ENCODE measurements around the gene ITGB8. TPM values are rescaled to one million over a fixed set of nuclear protein-coding genes. Genes with fewer than 3 reads are reported as not detected.

The ITGB8 gene
- total RNA-seq, 1 experiment from 2014 or later = 2.4 TPM

DNA sequence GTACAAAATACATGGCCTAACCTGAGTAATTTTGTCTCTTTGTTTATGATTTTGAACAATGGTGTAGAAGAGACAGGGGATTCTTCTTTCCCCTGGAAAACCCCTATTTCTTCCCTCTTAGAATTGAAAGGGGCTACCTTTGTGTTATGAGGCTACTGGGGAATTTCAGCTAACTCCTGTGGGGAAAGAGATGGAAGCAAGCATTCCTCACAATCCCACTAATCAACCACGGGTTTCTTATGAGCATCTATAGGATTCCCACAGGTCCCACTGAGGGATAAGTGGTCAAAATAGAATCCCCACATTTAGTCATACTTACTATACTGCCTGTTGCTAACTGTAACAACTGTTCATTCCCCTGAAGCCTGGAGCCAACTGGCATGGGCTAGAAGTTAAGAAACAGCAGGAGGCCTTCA lies 32.2 kb upstream of the ITGB8 start (continued):
- no peak for TF ChIP-seq ELF1 (IDR thresholded peaks at IDR 0.05; ENCODE audit: borderline replicate concordance, low read depth)

DNA sequence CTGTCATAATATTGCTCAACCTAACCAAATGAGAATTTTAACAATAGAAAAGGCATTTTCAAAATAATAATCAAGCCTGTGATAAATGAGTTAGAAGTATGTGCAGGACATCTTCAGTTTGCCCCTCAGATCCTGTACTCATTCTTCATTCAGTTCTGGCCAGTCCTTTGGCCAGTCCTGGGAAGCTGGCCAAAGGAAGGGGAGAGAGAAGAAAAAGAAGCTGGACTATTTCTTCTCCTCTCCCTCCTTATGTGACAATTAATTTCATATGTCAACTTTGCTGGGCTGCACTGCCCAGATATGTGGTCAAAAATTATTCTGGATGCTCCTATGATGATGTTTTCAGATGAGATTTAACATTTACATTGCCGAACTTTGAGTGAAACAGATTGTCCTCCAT lies 31.6 kb upstream of the ITGB8 start:
- no peaks in the 10 kb centered on the region for H3K4me1 ChIP-seq (ENCODE audit: control insufficient read depth in 1 of 2, insufficient read depth in 2 of 2, low read length in 2 of 2)
- H4K20me1 ChIP-seq (ENCODE audit: insufficient read depth) = no peaks in the 10 kb centered on the region
- no peak overlapping the region for H3K4me3 ChIP-seq (replicated peaks in 1 of 2; ENCODE audit: low read depth in 1 of 2, low read length in 2 of 2)
- H3K27ac ChIP-seq (ENCODE audit: low read depth, low read length) = no peak overlapping the region
- ChIA-PET POLR2A (no interaction called here), CTCF (no interaction called here), RAD21 (ENCODE audit: low non-redundant PET in 1 of 2, low total read pairs in 2 of 2, uncharacterized antibody in 2 of 2, unreplicated experiment in 2 of 2) (no interaction called here)
- TF ChIP-seq YY1 (IDR thresholded peaks at IDR 0.05; ENCODE audit: extremely low read depth, insufficient replicate concordance, low read depth, low read length) (no peak), TCF7L2 (IDR thresholded peaks at IDR 0.05; ENCODE audit: borderline replicate concordance, extremely low read depth, insufficient read depth, insufficient read length) (no peak), SIN3A (IDR thresholded peaks at IDR 0.05; ENCODE audit: low read depth) (no peak), EZH2phosphoT487 (IDR thresholded peaks at IDR 0.05; ENCODE audit: borderline replicate concordance) (no peak), ELF1 (IDR thresholded peaks at IDR 0.05; ENCODE audit: borderline replicate concordance, low read depth) (no peak), CBX3 (IDR thresholded peaks at IDR 0.05; ENCODE audit: low read depth) (no peak), POLR2AphosphoS5 (IDR thresholded peaks at IDR 0.05; ENCODE audit: low read depth, low read length) (no peak), ZNF274 (IDR thresholded peaks at IDR 0.05; ENCODE audit: low read depth, low read length) (no peak), FOSL1 (IDR thresholded peaks at IDR 0.05; ENCODE audit: low read depth) (no peak)
- TF ChIP-seq, protein P1, sequence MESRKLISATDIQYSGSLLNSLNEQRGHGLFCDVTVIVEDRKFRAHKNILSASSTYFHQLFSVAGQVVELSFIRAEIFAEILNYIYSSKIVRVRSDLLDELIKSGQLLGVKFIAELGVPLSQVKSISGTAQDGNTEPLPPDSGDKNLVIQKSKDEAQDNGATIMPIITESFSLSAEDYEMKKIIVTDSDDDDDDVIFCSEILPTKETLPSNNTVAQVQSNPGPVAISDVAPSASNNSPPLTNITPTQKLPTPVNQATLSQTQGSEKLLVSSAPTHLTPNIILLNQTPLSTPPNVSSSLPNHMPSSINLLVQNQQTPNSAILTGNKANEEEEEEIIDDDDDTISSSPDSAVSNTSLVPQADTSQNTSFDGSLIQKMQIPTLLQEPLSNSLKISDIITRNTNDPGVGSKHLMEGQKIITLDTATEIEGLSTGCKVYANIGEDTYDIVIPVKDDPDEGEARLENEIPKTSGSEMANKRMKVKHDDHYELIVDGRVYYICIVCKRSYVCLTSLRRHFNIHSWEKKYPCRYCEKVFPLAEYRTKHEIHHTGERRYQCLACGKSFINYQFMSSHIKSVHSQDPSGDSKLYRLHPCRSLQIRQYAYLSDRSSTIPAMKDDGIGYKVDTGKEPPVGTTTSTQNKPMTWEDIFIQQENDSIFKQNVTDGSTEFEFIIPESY (IDR thresholded peaks at IDR 0.05; ENCODE audit: extremely low read depth, insufficient replicate concordance, low read length) = no peak
- TF ChIP-seq, protein P2, sequence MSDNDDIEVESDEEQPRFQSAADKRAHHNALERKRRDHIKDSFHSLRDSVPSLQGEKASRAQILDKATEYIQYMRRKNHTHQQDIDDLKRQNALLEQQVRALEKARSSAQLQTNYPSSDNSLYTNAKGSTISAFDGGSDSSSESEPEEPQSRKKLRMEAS (IDR thresholded peaks at IDR 0.05) = no peak
- TF ChIP-seq, protein P3, sequence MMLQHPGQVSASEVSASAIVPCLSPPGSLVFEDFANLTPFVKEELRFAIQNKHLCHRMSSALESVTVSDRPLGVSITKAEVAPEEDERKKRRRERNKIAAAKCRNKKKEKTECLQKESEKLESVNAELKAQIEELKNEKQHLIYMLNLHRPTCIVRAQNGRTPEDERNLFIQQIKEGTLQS (IDR thresholded peaks at IDR 0.05) = no peak
- H3K36me3 ChIP-seq (ENCODE audit: control insufficient read depth in 1 of 2, insufficient read depth in 2 of 2, low read length in 2 of 2) = no peaks in the 10 kb centered on the region
- ATAC-seq (no peak), DNase-seq (ENCODE audit: low read depth, low spot score) (no peak)
- no peak overlapping the region for H3K4me2 ChIP-seq (ENCODE audit: low read length)
- no peak overlapping the region for H3K9ac ChIP-seq (ENCODE audit: low read length)
- no peak overlapping the region for H2AFZ ChIP-seq (ENCODE audit: low read depth, low read length, poor library complexity, severe bottlenecking)
- H3K79me2 ChIP-seq (ENCODE audit: insufficient read depth, low read length) = no peaks in the 10 kb centered on the region
- intact Hi-C loops (cut with micrococcal nuclease) = no loop called here
- no TSS peak for BruUV-seq (replicated peaks)
- H3K27me3 ChIP-seq (ENCODE audit: insufficient read depth, low read length) = no peaks in the 10 kb centered on the region
- no peaks in the 10 kb centered on the region; the same call in 1 of the 2 replicates for H3K9me2 ChIP-seq (ENCODE audit: insufficient read depth)
- no peaks in the 10 kb centered on the region; a peak in 1 of 4 replicates for H3K9me3 ChIP-seq (ENCODE audit: control insufficient read depth in 1 of 2, insufficient read depth in 1 of 2, low read depth in 1 of 2, low read length in 2 of 2)
